Epithelial cell of esophagus (primary cell): ENCODE data around the gene CEP128.
A peak's percentile ranks its signal among the peaks of the same experiment; 100 is the strongest.

Experiments used
- DNase-seq: peaks from one replicate; pipeline ENCODE4 v3.0.0; 2010; ENCODE audit warnings: low read depth
- H3K4me3 ChIP-seq: 2 replicates; pipeline ENCODE4 v1.5.1; 2011; ENCODE audit warnings: mild to moderate bottlenecking, low read length, control low read depth
- TF ChIP-seq, protein P1 (sequence below): IDR thresholded peaks from 2 replicates; pipeline ENCODE4 v1.5.1; 2011; ENCODE audit warnings: low read depth, mild to moderate bottlenecking, low read length, control low read depth, inconsistent platforms; ENCODE audit not compliant: insufficient read depth; ENCODE audit errors: missing control alignments

Gene CEP128

GRCh38 chr14:80942191-80942600 lies 658 bp upstream of the CEP128 start:
- peak; percentile 8 for DNase-seq
- peak overlapping the region; percentile 73 for H3K4me3 ChIP-seq
- TF ChIP-seq, protein P1, sequence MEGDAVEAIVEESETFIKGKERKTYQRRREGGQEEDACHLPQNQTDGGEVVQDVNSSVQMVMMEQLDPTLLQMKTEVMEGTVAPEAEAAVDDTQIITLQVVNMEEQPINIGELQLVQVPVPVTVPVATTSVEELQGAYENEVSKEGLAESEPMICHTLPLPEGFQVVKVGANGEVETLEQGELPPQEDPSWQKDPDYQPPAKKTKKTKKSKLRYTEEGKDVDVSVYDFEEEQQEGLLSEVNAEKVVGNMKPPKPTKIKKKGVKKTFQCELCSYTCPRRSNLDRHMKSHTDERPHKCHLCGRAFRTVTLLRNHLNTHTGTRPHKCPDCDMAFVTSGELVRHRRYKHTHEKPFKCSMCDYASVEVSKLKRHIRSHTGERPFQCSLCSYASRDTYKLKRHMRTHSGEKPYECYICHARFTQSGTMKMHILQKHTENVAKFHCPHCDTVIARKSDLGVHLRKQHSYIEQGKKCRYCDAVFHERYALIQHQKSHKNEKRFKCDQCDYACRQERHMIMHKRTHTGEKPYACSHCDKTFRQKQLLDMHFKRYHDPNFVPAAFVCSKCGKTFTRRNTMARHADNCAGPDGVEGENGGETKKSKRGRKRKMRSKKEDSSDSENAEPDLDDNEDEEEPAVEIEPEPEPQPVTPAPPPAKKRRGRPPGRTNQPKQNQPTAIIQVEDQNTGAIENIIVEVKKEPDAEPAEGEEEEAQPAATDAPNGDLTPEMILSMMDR, result no peak

GRCh38 chr14:80940146-80940545 lies 1.4 kb downstream of the CEP128 start:
- no peak overlapping the region for H3K4me3 ChIP-seq
- TF ChIP-seq, protein P1, result no peak
- no peak for DNase-seq

- no peak for DNase-seq
- H3K4me3 ChIP-seq, result no peak overlapping the region
- TF ChIP-seq, protein P1, result no peak
These were observed 7.9 kb downstream of the CEP128 start for GRCh38 chr14:80933686-80934085.

GRCh38 chr14:80933282-80933681 lies 8.3 kb downstream of the CEP128 start:
- DNase-seq, result no peak
- TF ChIP-seq, protein P1, result no peak
- no peak overlapping the region for H3K4me3 ChIP-seq

- DNase-seq, result peak; percentile 82
These were observed 10.6 kb downstream of the CEP128 start for GRCh38 chr14:80930836-80931389.

GRCh38 chr14:80930095-80930494 lies 11.4 kb downstream of the CEP128 start:
- TF ChIP-seq, protein P1, result no peak
- H3K4me3 ChIP-seq, result no peak overlapping the region

More at GRCh38 chr14:80930836-80931389, 10.6 kb downstream of the CEP128 start:
- TF ChIP-seq, protein P1, result no peak
- no peak overlapping the region for H3K4me3 ChIP-seq

GRCh38 chr14:80927083-80927989 lies 14.2 kb downstream of the CEP128 start:
- DNase-seq, result peak; percentile 55
- H3K4me3 ChIP-seq, result no peak overlapping the region
- TF ChIP-seq, protein P1, result no peak

More at GRCh38 chr14:80930095-80930494, 11.4 kb downstream of the CEP128 start:
- no peak for DNase-seq
